GM13976 (cell line): ENCODE results near the gene CLCN3.

ENCODE experiments used
- DNase-seq: peaks from one replicate; pipeline ENCODE4 v3.0.0; 2012; ENCODE audit warnings: low spot score
- in situ Hi-C: fragments of 300-500 bp; cut with MboI; formaldehyde crosslinking; loops from one replicate; pipeline ENCODE4 v1.12.0; 2022; ENCODE audit warnings: low sequenced_read_pairs, mixed read lengths, inconsistent platforms; ENCODE audit not compliant: unreplicated experiment
- TF ChIP-seq, protein P1 (sequence below): IDR thresholded peaks from 2 replicates; pipeline ENCODE4 v1.5.1; 2012; ENCODE audit warnings: borderline replicate concordance, mild to moderate bottlenecking; ENCODE audit not compliant: insufficient read depth; ENCODE audit errors: extremely low read depth, missing control alignments, control extremely low read depth

CLCN3 gene

DNA sequence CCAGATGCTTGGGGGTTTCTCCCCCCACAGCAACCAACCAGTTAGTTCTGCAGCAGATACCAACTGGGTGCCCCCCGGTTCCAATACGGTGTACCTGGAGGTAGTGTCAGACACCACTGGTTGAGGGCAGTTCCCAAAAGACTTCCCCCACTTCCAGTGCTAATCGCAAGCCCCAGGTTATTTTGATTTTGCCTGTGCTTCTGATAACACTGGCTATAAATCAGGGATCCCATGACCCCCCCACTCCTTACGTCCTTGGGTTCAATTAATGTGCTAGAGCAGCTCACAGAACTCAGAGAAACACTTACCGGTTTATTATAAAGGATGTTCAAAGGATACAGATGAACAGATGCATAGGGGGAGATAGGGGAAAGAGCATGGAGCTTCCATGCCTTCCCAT is 5.5 kb downstream of the CLCN3 start:
- TF ChIP-seq, protein P1, sequence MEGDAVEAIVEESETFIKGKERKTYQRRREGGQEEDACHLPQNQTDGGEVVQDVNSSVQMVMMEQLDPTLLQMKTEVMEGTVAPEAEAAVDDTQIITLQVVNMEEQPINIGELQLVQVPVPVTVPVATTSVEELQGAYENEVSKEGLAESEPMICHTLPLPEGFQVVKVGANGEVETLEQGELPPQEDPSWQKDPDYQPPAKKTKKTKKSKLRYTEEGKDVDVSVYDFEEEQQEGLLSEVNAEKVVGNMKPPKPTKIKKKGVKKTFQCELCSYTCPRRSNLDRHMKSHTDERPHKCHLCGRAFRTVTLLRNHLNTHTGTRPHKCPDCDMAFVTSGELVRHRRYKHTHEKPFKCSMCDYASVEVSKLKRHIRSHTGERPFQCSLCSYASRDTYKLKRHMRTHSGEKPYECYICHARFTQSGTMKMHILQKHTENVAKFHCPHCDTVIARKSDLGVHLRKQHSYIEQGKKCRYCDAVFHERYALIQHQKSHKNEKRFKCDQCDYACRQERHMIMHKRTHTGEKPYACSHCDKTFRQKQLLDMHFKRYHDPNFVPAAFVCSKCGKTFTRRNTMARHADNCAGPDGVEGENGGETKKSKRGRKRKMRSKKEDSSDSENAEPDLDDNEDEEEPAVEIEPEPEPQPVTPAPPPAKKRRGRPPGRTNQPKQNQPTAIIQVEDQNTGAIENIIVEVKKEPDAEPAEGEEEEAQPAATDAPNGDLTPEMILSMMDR: no peak
- in situ Hi-C loops: no loop called here
- no peak for DNase-seq

DNA sequence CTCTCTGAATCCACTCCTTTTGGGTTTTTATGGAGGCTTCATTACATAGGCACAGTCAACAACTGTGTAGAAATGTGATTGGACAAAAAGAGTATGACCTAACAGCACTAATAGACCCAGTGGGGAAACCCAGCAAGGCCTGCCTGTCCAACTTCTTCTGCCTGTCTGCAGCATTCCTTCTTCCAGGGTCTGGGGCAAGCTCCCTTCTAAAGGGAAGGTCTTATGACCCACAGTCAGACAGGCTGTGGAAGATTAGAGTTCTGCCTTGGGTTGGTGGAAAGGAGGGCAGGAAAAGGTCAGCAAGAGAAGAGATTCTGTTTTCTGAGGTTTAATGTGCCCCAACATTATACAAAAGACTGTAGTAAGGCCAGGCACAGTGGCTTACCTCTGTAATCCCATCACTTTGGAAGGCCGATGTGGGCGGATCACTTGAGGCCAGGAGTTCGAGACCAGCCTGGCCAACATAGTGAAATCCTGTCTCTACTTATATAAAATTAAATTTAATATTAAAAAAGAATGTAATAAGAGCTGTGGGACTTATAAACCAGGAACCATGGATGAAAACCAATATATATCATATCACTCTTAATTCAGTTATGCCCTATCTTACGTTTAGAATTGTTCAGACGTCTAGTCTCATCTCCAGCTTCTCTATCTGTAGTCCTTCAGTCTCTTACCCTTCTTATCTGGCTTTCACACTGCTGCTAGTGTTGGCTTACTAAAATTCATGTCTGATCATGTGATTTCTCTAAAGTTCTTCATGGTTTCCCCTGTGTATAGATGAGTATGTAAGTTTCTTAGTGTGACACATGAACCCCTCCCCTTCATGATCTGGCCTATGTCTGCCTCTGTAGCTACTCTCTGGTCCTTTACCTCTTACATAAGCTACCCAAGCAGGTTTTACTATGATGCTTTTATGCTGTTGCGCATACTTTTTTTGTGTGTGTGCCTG is 6.2 kb downstream of the CLCN3 start:
- in situ Hi-C loops: no loop called here
- TF ChIP-seq, protein P1: no peak
- DNase-seq: no peak

DNA sequence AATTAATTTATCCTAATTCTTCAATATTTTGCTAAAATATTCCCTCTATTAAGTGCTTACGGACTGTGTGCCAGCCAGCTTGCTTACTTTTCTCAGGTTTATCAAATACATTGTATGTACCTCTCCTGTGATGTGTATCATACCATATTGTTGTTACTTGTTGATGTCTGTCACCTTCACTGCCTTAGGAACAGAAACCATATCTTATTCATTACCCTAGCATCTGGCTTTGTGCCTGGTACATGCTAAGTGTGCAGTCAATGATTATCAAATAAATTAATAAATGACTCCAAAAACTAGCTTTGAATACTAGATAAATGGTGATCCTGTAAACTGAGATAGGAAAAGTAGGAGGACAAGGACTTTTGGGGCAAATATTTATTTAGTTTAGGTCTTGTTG is 6.9 kb downstream of the CLCN3 start:
- TF ChIP-seq, protein P1: no peak
- in situ Hi-C loops: no loop called here
- no peak for DNase-seq

DNA sequence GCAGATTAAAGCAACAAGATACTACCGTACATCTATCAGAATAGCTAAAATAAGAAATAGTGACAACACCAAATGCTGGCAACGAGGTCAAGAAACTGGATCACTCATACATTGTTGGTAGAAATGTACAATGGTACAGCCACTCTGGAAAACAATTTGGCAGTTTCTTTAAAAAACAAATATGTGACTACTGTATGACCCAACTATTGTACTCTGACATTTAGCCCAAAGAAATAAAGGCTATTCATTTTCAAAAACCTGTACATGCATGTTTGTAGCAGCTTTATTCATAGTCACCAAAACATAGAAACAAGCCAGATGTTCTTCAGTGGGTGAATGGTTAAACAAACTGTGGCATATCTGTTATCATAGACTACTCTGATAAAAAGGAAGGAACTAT is 8.2 kb downstream of the CLCN3 start:
- in situ Hi-C loops: no loop called here
- TF ChIP-seq, protein P1: no peak
- no peak for DNase-seq

DNA sequence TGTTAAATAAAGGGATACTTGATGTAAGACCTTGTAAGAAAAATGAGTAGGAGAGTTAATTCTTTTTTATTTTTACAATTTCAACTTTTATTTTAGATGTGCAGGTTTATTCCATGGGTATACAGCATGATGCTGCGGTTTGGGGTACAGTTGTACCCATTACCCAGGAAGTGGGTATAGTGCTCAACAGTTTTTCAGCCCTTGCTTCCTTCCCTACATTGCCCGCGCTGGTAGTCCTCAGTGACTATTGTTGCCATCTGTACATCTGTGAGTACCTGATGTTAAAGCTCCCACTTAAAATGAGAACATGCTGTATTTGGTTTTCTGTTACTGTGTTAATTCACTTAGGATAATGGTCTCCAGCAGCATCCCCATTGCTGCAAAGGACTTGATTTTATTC is 9.7 kb downstream of the CLCN3 start:
- TF ChIP-seq, protein P1: no peak
- DNase-seq: no peak
- in situ Hi-C loops: no loop called here

DNA sequence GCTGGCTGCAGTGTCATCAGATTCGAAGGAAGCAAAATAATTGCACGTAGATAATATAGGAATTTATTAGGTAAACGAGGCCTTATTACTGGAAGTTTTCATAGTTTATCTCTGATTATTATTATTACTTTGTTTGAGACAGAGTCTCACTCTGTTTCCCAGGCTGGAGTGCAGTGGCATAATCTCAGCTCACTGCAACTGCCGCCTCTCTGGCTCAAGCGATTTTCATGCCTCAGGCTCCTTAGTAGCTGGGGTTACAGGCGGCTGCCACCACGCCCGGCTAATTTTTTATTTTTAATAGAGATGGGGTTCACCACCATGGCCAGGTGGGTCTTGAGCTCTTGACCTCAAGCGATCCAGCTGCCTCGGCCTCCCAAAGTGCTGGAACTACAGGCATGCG is 12.5 kb downstream of the CLCN3 start:
- in situ Hi-C loops: no loop called here
- TF ChIP-seq, protein P1: no peak
- no peak for DNase-seq
